Mucosa of rectum (tissue), 2 donors: ENCODE data around the gene FDX2.
A peak's percentile ranks its signal among the peaks of the same experiment; 100 is the strongest.
"Not testable (repeated sequence)": the region's sequence is repeated elsewhere in the genome, so short reads cannot be mapped to it uniquely, and the experiment has no call there.

Experiments
- H3K27ac ChIP-seq, 2 donors: one replicate each; pipeline ENCODE4 v1.7.0; 2013; ENCODE audit warnings: inconsistent platforms in 2 of 2, low read depth in 2 of 2, low read length in 2 of 2
- H3K27me3 ChIP-seq, 2 donors: one replicate each; pipeline ENCODE4 v1.7.0; 2013; ENCODE audit warnings: low read length in 2 of 2; ENCODE audit not compliant: control insufficient read depth in 2 of 2, insufficient read depth in 2 of 2
- H3K36me3 ChIP-seq, 2 donors: one replicate each; pipeline ENCODE4 v1.7.0; 2013; ENCODE audit warnings: low read length in 2 of 2; ENCODE audit not compliant: control insufficient read depth in 2 of 2, insufficient read depth in 2 of 2
- H3K4me1 ChIP-seq, 2 donors: one replicate each; pipeline ENCODE4 v1.7.0; 2013; ENCODE audit warnings: low read length in 2 of 2, mild to moderate bottlenecking in 1 of 2; ENCODE audit not compliant: control insufficient read depth in 2 of 2, insufficient read depth in 2 of 2
- H3K4me3 ChIP-seq, 2 donors: one replicate each; pipeline ENCODE4 v1.7.0; 2013; ENCODE audit warnings: low read length in 2 of 2
- H3K9ac ChIP-seq, 2 donors: one replicate each; pipeline ENCODE4 v1.7.0; 2013; ENCODE audit warnings: low read length in 2 of 2, low read depth in 1 of 2, mild to moderate bottlenecking in 1 of 2
- H3K9me3 ChIP-seq, 2 donors: one replicate each; pipeline ENCODE4 v1.7.0; 2013; ENCODE audit warnings: low read length in 2 of 2; ENCODE audit not compliant: control insufficient read depth in 2 of 2
- donor health status: healthy.
- donor health status: Normal muscosa, but diverticular disease.

FDX2 gene

DNA sequence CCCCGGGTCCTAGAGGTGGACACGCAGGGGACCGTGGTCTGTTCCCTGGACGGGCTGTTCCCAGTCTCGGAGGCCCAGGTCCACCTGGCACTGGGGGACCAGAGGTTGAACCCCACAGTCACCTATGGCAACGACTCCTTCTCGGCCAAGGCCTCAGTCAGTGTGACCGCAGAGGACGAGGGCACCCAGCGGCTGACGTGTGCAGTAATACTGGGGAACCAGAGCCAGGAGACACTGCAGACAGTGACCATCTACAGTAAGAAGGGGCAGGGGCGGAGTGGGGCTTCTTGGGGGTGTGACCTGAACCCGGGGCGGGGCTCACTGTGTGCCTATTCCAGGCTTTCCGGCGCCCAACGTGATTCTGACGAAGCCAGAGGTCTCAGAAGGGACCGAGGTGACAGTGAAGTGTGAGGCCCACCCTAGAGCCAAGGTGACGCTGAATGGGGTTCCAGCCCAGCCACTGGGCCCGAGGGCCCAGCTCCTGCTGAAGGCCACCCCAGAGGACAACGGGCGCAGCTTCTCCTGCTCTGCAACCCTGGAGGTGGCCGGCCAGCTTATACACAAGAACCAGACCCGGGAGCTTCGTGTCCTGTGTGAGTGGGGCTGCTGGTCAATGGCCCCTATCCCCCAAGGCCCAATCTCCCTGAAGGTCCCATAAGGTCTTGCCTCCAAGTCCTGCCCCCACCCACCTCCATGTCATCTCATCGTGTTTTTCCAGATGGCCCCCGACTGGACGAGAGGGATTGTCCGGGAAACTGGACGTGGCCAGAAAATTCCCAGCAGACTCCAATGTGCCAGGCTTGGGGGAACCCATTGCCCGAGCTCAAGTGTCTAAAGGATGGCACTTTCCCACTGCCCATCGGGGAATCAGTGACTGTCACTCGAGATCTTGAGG lies 31.5 kb downstream of the FDX2 start:
- Histone ChIP-seq H3K9me3 (no peaks in the 10 kb centered on the region), H3K4me1 (peaks cover 17 to 18% of the 10 kb centered on the region in 2 donors), H3K27me3 (peaks cover 14 to 18% of the 10 kb centered on the region in 2 donors), H3K4me3 (no peak overlapping the region), H3K36me3 (peaks cover 0 to 16% of the 10 kb centered on the region in 2 donors), H3K27ac (no peak overlapping the region), H3K9ac (no peak overlapping the region)

DNA sequence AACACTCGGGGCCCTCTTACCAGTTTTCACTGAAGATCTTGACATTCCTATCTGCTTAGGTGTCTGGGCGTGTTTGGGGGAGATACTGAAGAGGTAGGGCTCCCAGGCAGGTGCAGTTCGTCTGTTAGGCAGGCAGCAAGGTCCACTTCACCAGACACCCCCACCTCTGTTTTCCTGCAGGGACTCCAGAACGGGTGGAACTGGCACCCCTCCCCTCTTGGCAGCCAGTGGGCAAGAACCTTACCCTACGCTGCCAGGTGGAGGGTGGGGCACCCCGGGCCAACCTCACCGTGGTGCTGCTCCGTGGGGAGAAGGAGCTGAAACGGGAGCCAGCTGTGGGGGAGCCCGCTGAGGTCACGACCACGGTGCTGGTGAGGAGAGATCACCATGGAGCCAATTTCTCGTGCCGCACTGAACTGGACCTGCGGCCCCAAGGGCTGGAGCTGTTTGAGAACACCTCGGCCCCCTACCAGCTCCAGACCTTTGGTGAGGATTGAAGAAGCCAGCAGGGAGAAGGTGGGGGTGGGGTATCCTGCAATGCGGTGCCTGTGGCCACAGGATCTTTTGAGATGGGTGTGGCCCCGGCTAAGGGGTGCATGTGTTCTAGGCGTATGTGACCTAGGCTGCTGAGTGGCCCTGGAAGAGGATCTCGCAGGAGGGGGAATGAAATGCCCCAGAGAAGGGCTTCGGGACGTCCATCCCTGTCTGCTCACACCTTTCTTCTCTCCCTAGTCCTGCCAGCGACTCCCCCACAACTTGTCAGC lies 32.3 kb downstream of the FDX2 start:
- H3K27ac ChIP-seq: no peak overlapping the region
- H3K27me3 ChIP-seq: peaks cover 8 to 11% of the 10 kb centered on the region in 2 donors
- H3K4me1 ChIP-seq: peaks cover 9 to 12% of the 10 kb centered on the region in 2 donors
- H3K36me3 ChIP-seq: peaks cover 0 to 16% of the 10 kb centered on the region in 2 donors
- no peak overlapping the region for H3K4me3 ChIP-seq
- no peak overlapping the region for H3K9ac ChIP-seq
- H3K9me3 ChIP-seq: no peaks in the 10 kb centered on the region

- H3K27me3 ChIP-seq, H3K9me3 ChIP-seq, H3K9ac ChIP-seq, H3K27ac ChIP-seq, H3K4me1 ChIP-seq, H3K4me3 ChIP-seq: not testable (repeated sequence)
- peaks cover 2 to 16% of the 10 kb centered on the region in 2 donors for H3K36me3 ChIP-seq
Measured at GRCh38 chr19:10282043-10282442, 33.8 kb downstream of the FDX2 start.

DNA sequence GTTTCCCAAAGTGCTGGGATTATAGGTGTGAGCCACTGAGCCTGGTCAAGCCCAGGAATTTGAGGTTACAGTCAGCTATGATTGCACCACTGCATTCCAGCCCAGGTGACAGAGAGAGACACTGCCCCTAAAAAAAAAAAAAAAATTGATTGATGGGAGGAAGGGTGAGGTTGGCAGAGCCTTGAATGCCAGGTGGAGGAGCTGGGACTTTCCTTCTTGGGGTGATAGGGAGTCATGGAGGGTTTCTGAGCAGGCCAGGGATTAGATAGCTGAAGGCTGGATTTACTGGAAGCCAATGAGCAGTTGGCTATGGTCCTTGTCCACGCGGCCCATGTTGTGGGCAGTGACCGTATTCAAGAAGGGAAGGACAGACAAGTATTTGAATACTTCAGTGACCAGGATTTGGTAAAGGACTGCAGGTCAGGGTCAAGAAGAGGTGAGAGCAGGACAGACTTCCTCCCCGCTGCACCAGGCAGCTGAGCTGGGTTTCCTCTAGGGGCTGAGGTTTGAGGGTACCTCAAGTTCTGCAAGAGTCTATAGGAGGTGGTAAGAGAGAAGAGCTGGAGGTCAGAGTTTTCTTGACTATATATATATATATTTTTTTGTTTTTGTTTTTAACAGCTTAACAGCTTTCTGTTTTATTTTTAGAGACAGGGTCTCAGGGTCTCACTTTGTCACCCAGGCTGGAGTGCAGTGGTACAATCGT lies 35.9 kb downstream of the FDX2 start:
- H3K27ac ChIP-seq: no peak overlapping the region
- H3K9ac ChIP-seq: no peak overlapping the region
- H3K27me3 ChIP-seq: no peaks in the 10 kb centered on the region

GRCh38 chr19:10278935-10279334 lies 36.9 kb downstream of the FDX2 start:
- H3K9ac ChIP-seq: no peak overlapping the region
- H3K27me3 ChIP-seq: no peaks in the 10 kb centered on the region
- H3K27ac ChIP-seq: no peak overlapping the region
- no peaks in the 10 kb centered on the region for H3K9me3 ChIP-seq
- H3K4me1 ChIP-seq: peaks cover 0 to 8% of the 10 kb centered on the region in 2 donors
- H3K4me3 ChIP-seq: no peak overlapping the region
- peaks cover 2 to 9% of the 10 kb centered on the region in 2 donors for H3K36me3 ChIP-seq

More for the DNA sequence above, 35.9 kb downstream of the FDX2 start:
- no peaks in the 10 kb centered on the region for H3K9me3 ChIP-seq
- peaks cover 2 to 9% of the 10 kb centered on the region in 2 donors for H3K36me3 ChIP-seq
- no peak overlapping the region for H3K4me3 ChIP-seq
- peaks cover 0 to 3% of the 10 kb centered on the region in 2 donors for H3K4me1 ChIP-seq

DNA sequence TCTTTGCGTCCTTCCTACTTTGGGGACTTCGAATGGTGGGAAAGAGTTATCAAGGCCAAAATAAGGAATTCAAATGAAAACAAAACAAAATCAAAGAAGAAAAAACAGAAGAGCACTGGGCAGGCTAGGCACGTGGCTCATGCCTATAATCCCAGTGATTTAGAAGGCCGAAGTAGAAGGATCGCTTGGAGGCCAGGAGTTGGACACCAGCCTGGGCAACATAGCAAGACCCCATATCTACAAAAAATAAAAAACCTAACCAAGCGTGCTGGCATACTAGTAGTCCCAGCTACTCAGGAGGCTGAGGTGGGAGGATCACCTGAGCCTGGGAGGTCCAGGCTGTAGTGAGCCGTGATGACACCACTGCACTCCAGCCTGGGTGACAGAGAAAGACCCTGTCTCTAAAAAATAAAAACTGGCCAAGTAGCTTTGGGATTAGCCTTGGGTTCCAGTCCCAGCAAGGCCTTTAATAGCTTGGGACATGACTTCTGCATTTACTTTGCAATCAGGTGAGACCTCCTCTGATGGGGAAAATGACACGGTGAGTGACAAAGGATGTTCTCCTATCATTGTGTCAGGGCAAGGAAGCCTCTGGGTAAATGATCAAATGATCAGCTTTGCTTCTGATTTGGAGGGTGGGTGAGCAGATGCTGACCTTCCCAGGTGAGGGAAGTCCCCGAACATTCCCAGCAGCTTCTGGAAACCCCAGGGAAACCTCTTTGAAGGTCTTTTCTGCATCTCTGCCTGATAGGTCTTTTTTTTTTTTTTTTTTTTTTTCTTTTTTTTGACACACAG lies 37.8 kb downstream of the FDX2 start:
- H3K36me3 ChIP-seq: peaks cover 2 to 9% of the 10 kb centered on the region in 2 donors
- H3K27ac ChIP-seq: no peak overlapping the region
- H3K4me1 ChIP-seq: peaks cover 0 to 8% of the 10 kb centered on the region in 2 donors
- no peak overlapping the region for H3K9ac ChIP-seq
- H3K27me3 ChIP-seq: no peaks in the 10 kb centered on the region
- no peak overlapping the region for H3K4me3 ChIP-seq
- H3K9me3 ChIP-seq: no peaks in the 10 kb centered on the region

DNA sequence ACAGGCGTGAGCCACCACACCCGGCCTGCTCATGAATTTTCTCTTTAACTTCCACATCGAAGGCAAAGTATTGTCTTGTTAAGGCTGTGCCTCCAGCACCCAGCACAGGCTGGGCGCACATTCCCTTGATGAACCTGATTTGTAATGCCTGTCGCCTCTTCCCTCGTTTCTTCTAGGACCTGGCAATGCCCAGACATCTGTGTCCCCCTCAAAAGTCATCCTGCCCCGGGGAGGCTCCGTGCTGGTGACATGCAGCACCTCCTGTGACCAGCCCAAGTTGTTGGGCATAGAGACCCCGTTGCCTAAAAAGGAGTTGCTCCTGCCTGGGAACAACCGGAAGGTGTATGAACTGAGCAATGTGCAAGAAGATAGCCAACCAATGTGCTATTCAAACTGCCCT lies 41.2 kb downstream of the FDX2 start:
- H3K27ac ChIP-seq: no peak overlapping the region
- H3K27me3 ChIP-seq: peaks cover 5 to 11% of the 10 kb centered on the region in 2 donors
- no peak overlapping the region for H3K4me3 ChIP-seq
- no peak overlapping the region for H3K9ac ChIP-seq
- H3K36me3 ChIP-seq: peaks cover 2 to 9% of the 10 kb centered on the region in 2 donors
- no peaks in the 10 kb centered on the region for H3K9me3 ChIP-seq
- peaks cover 13 to 23% of the 10 kb centered on the region in 2 donors for H3K4me1 ChIP-seq

- peak overlapping the region; percentile 50 to 73 for H3K4me3 ChIP-seq
- H3K27ac ChIP-seq: peak overlapping the region; percentile 22 to 88
- peaks cover 0 to 9% of the 10 kb centered on the region in 2 donors for H3K36me3 ChIP-seq
- H3K9ac ChIP-seq: peak overlapping the region in 1 of 2 donors; percentile 63
- H3K9me3 ChIP-seq: no peaks in the 10 kb centered on the region
- peaks cover 5 to 11% of the 10 kb centered on the region in 2 donors for H3K27me3 ChIP-seq
- H3K4me1 ChIP-seq: peaks cover 14 to 26% of the 10 kb centered on the region in 2 donors
Measured at GRCh38 chr19:10271543-10272086, 44.2 kb downstream of the FDX2 start.
